HepG2 (cell line): ENCODE results near the gene MTCL1. TPM values are rescaled to one million over a fixed set of nuclear protein-coding genes. Genes with fewer than 3 reads are reported as not detected.

Experiments used
- ATAC-seq: fragments of 200-7000 bp; cut with Tn5 transposase; 3 replicates; pipeline ENCODE4 v1.9.1; 2020; ENCODE audit warnings: mild to moderate bottlenecking, moderate library complexity
- BruUV-seq: library from RNA; stranded (reverse); fragments of 400-500 nt; replicated peaks from 2 replicates; lab custom pipeline; 2021; lab: Mats Ljungman, UMichigan
- CTCF ChIA-PET: fragments of 300-600 bp; formaldehyde crosslinking; extraction: SDS; loops from one replicate; lab custom pipeline; 2021; ENCODE audit warnings: low total read pairs, inconsistent platforms, low intra/inter-chr PET ratio; lab: Yijun Ruan, JAX
- POLR2A ChIA-PET: fragments of 350-600 bp; sonication (Branson Sonifier 250); formaldehyde crosslinking; loops from one replicate; lab custom pipeline; 2020; ENCODE audit warnings: antibody characterized with exemption, inconsistent platforms; lab: Yijun Ruan, JAX
- DNase-seq: peaks from one replicate; pipeline ENCODE4 v3.0.0-alpha.2; 2015; ENCODE audit warnings: low spot score
- FAIRE-seq: peaks from 3 replicates; lab custom pipeline; 2011; peaks lifted over from hg19 to GRCh38; lab: Jason Lieb, UNC
- H2AFZ ChIP-seq: one replicate; pipeline ENCODE4 v1.6.1; 2011; ENCODE audit warnings: low read length, inconsistent platforms
- H3K27ac ChIP-seq: fragments of 300-600 bp; 3 replicates; pipeline ENCODE4 v1.8.0; 2011; ENCODE audit warnings: mixed run types, mild to moderate bottlenecking, mixed read lengths, low read length, inconsistent platforms; ENCODE audit not compliant: insufficient read depth; ENCODE audit errors: extremely low read length
- H3K27me3 ChIP-seq, 2 experiments: fragments of 200-600 bp in 1 of 2; 2 replicates in 1 of 2; 3 replicates in 1 of 2; pipeline versions ENCODE4 v1.6.0 to v1.8.0; 2011; ENCODE audit warnings: low read length in 2 of 2, mild to moderate bottlenecking in 2 of 2, moderate library complexity in 2 of 2, inconsistent platforms in 1 of 2; ENCODE audit not compliant: insufficient read depth in 2 of 2, control insufficient read depth in 1 of 2
- H3K36me3 ChIP-seq, 2 experiments: fragments of 200-600 bp in 1 of 2; replicated peaks in 1 of 2; 2 replicates in 1 of 2; 3 replicates in 1 of 2; pipeline versions ENCODE4 v1.5.1 to v1.8.0; 2011; ENCODE audit warnings: low read length in 2 of 2, inconsistent platforms in 1 of 2; ENCODE audit not compliant: insufficient read depth in 2 of 2, control insufficient read depth in 1 of 2
- H3K4me1 ChIP-seq: 2 replicates; pipeline ENCODE4 v1.5.1; 2012; ENCODE audit warnings: low read length, inconsistent platforms; ENCODE audit not compliant: insufficient read depth
- H3K4me2 ChIP-seq: 2 replicates; pipeline ENCODE4 v1.6.0; 2011; ENCODE audit warnings: low read depth, low read length, inconsistent platforms
- H3K4me3 ChIP-seq, 3 experiments: fragments of 200-600 bp in 1 of 3; sonication (generic), shearing (Covaris generic) in 1 of 3; replicated peaks in 1 of 3; 2 replicates each; pipeline ENCODE4 v1.5.1; 2011 to 2016; ENCODE audit warnings: low read length in 3 of 3, inconsistent platforms in 2 of 3, low read depth in 2 of 3, mild to moderate bottlenecking in 2 of 3, control low read depth in 1 of 3, mixed read lengths in 1 of 3; ENCODE audit not compliant: insufficient read depth in 1 of 3
- H3K79me2 ChIP-seq: one replicate; pipeline ENCODE4 v1.6.1; 2011; ENCODE audit warnings: low read length, inconsistent platforms; ENCODE audit not compliant: insufficient read depth
- H3K9ac ChIP-seq: 2 replicates; pipeline ENCODE4 v1.6.0; 2011; ENCODE audit warnings: mild to moderate bottlenecking, low read depth, low read length, inconsistent platforms; ENCODE audit not compliant: insufficient read depth
- H3K9me3 ChIP-seq: 2 replicates; pipeline ENCODE4 v1.5.1; 2012; ENCODE audit warnings: mild to moderate bottlenecking, low read length
- H4K20me1 ChIP-seq: 2 replicates; pipeline ENCODE4 v1.6.0; 2011; ENCODE audit warnings: inconsistent platforms, mild to moderate bottlenecking, low read length, moderate library complexity; ENCODE audit not compliant: insufficient read depth
- DMAP1 ChIP-seq: IDR thresholded peaks from 2 replicates; pipeline ENCODE4 v1.6.1; 2016
- HHEX ChIP-seq: IDR thresholded peaks from 2 replicates; pipeline ENCODE4 v1.6.1; 2016; ENCODE audit warnings: control low read depth
- HMGXB3 ChIP-seq: sonication (generic); formaldehyde crosslinking; IDR thresholded peaks from 2 replicates; pipeline ENCODE4 v1.4.0; 2020; ENCODE audit warnings: missing genetic modification reagents, borderline replicate concordance
- KDM6A ChIP-seq: IDR thresholded peaks from 2 replicates; pipeline ENCODE4 v1.6.1; 2016; ENCODE audit warnings: low read depth
- KLF11 ChIP-seq: IDR thresholded peaks from 2 replicates; pipeline ENCODE4 v1.6.1; 2016; ENCODE audit warnings: missing compliant biosample characterization
- RAD21 ChIP-seq: fragments of 450-650 bp; formaldehyde crosslinking; IDR thresholded peaks from 2 replicates; pipeline ENCODE4 v1.5.0; 2020; ENCODE audit warnings: mild to moderate bottlenecking
- REPIN1 ChIP-seq: sonication (generic); formaldehyde crosslinking; IDR thresholded peaks from 2 replicates; pipeline ENCODE4 v1.8.0; 2022; ENCODE audit warnings: missing genetic modification reagents, low read depth, mild to moderate bottlenecking, borderline replicate concordance
- RFX1 ChIP-seq: fragments of 450-650 bp; IDR thresholded peaks from 2 replicates; pipeline ENCODE4 v1.6.1; 2017
- RNF2 ChIP-seq: fragments of 450-650 bp; conservative IDR thresholded peaks from 2 replicates; pipeline ENCODE4 v1.6.1; 2016; ENCODE audit warnings: low read depth
- SALL2 ChIP-seq: sonication (generic); formaldehyde crosslinking; IDR thresholded peaks from 2 replicates; pipeline ENCODE4 v1.8.1; 2023; ENCODE audit warnings: mild to moderate bottlenecking, missing genetic modification reagents, inconsistent platforms
- SKI ChIP-seq: fragments of 450-650 bp; IDR thresholded peaks from one replicate; pipeline ENCODE4 v1.6.1; 2018; ENCODE audit warnings: mild to moderate bottlenecking; ENCODE audit not compliant: partially characterized antibody
- TOPORS ChIP-seq: sonication (generic); formaldehyde crosslinking; IDR thresholded peaks from 2 replicates; pipeline ENCODE4 v1.8.0; 2023; ENCODE audit warnings: mild to moderate bottlenecking, missing genetic modification reagents
- ZBED4 ChIP-seq: sonication (generic); formaldehyde crosslinking; IDR thresholded peaks from 2 replicates; pipeline ENCODE4 v1.4.0; 2020; ENCODE audit warnings: missing genetic modification reagents, borderline replicate concordance
- ZNF354B ChIP-seq: sonication (generic); formaldehyde crosslinking; IDR thresholded peaks from 2 replicates; pipeline ENCODE4 v1.8.0; 2022; ENCODE audit warnings: mild to moderate bottlenecking, missing genetic modification reagents
- ZNF383 ChIP-seq: sonication (generic); formaldehyde crosslinking; IDR thresholded peaks from 2 replicates; pipeline ENCODE4 v1.4.0; 2020; ENCODE audit warnings: missing genetic modification reagents, mild to moderate bottlenecking, borderline replicate concordance
- ZNF543 ChIP-seq: sonication (generic); formaldehyde crosslinking; IDR thresholded peaks from 2 replicates; pipeline ENCODE4 v1.4.0; 2020; ENCODE audit warnings: mild to moderate bottlenecking, missing genetic modification reagents
- ZNF678 ChIP-seq: sonication (generic); formaldehyde crosslinking; IDR thresholded peaks from 2 replicates; pipeline ENCODE4 v1.4.0; 2020; ENCODE audit warnings: mild to moderate bottlenecking, missing genetic modification reagents
- ZNF704 ChIP-seq: sonication (generic); formaldehyde crosslinking; IDR thresholded peaks from 2 replicates; pipeline ENCODE4 v1.8.1; 2023; ENCODE audit warnings: mild to moderate bottlenecking, inconsistent platforms, moderate library complexity, missing genetic modification reagents, borderline replicate concordance
- ZNF713 ChIP-seq: sonication (generic); formaldehyde crosslinking; IDR thresholded peaks from 2 replicates; pipeline ENCODE4 v1.4.0; 2020; ENCODE audit warnings: mild to moderate bottlenecking, missing genetic modification reagents
- WGBS: methylation state at CpG from one replicate; pipeline ENCODE4 v1.1.6; 2017; ENCODE audit warnings: low lambda C conversion rate; 5-methylcytosine and 5-hydroxymethylcytosine counted together
- in situ Hi-C: cut with HindIII; loops from 2 replicates; pipeline ENCODE4 v1.10.0; 2017; ENCODE audit warnings: low pct_unique_long_range_greater_than_20kb; ENCODE audit not compliant: extremely low pct_ligation_motif_present
- intact Hi-C: fragments of 100-400 bp; cut with micrococcal nuclease; formaldehyde crosslinking; loops from one replicate; pipeline ENCODE4 v1.10.0; 2022; ENCODE audit not compliant: unreplicated experiment
- polyA plus RNA-seq, 8 experiments: library from polyadenylated mRNA; depleted of rRNA in 3 of 8; stranded (reverse) in 7 of 8; unstranded in 1 of 8; fragments of >200 nt; fragmentation: Illumina TruSeq in 4 of 8; extraction: Trizol in 4 of 8; gene quantifications; 2 replicates each; pipeline versions ENCODE4 v1.2.1 to v1.2.3, GENCODE V29; 2011 to 2016; ENCODE audit warnings: low read depth in 4 of 8, missing spikeins in 1 of 8, mixed read lengths in 1 of 8; ENCODE audit not compliant: insufficient read depth in 1 of 8
- total RNA-seq, 5 experiments: library from RNA; depleted of rRNA; stranded (reverse); fragments of >200 nt; fragmentation: Illumina TruSeq; extraction: Trizol; gene quantifications; 2 replicates each; pipeline ENCODE4 v1.2.3, GENCODE V29; 2016; ENCODE audit warnings: low read depth in 1 of 5

Gene MTCL1
- total and polyA plus RNA-seq, 2 of the 13 experiments (the other 11 are each of a cell fraction or from before 2014, with no cell fraction given): 3.1 to 3.2 TPM

DNA sequence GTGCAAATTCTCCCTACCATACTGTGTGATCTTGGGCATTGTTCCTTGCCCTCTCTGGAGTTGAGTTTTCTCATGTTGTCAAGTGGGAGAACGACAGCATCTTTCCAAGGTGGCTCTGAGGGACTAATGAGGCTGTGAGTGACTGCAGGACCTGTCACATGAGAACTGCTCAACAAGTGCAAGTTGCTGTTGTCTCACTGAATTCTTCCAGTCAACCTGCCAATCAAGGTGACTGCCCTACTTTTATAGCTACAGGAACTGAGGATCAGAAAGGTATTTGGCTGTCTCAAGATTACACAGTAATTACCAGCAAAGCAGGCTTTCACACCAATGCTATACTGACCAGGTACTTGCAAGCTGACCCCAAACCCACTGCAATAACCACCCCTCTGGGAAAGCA lies 137.6 kb downstream of the MTCL1 start:
- Histone ChIP-seq H4K20me1 (no peaks in the 10 kb centered on the region), H3K9ac (no peak overlapping the region), H3K27me3 (peaks cover 0 to 9% of the 10 kb centered on the region in 2 experiments; a peak in 2 of 5 replicates), H2AFZ (no peak overlapping the region), H3K4me2 (no peak overlapping the region), H3K4me1 (no peaks in the 10 kb centered on the region), H3K79me2 (no peaks in the 10 kb centered on the region), H3K36me3 (no peaks in the 10 kb centered on the region), H3K9me3 (no peaks in the 10 kb centered on the region)
- no peak for FAIRE-seq
- intact Hi-C loops: no loop called here
- POLR2A ChIA-PET: no interaction called here
- in situ Hi-C loops: no loop called here
- WGBS: 0% methylated on average over 1 of the region's 1 CpG
- DNase-seq: no peak
- no TSS peak for BruUV-seq
- TF ChIP-seq ZNF543 (no peak), ZNF383 (no peak), SALL2 (CRISPR knock-in tag) (no peak), ZNF713 (CRISPR knock-in tag) (no peak), REPIN1 (no peak), RFX1 (no peak), ZNF704 (no peak), RNF2 (no peak), TOPORS (CRISPR knock-in tag) (no peak), HMGXB3 (CRISPR knock-in tag) (no peak), HHEX (no peak), KDM6A (no peak), RAD21 (CRISPR knock-in tag) (no peak), ZNF678 (no peak), ZBED4 (no peak), ZNF354B (CRISPR knock-in tag) (no peak), KLF11 (no peak), DMAP1 (CRISPR knock-in tag) (no peak), SKI (no peak)
- TF ChIP-seq, all 625 proteins: peak for 0
- CTCF ChIA-PET: no interaction called here
- Histone ChIP-seq H3K27ac (no peak overlapping the region), H3K4me3 (no peak overlapping the region)
- no peak for ATAC-seq
